Measurements from ENCODE around the gene ARHGAP4.

Gene ARHGAP4

GRCh38 chrX:153884590-153884989 is 41.5 kb downstream of the ARHGAP4 start:
- no peak for DNase-seq (ENCODE audit: low read depth in 1 of 2, low spot score in 1 of 2)
- H3K27me3 ChIP-seq (ENCODE audit: insufficient read depth, poor library complexity, severe bottlenecking) = peaks cover 18% of the 10 kb centered on the region
- no peak overlapping the region for H3K27ac ChIP-seq (replicated peaks)
- H3K4me3 ChIP-seq (replicated peaks; ENCODE audit: insufficient read depth, low read length) = no peak overlapping the region
- TF ChIP-seq POLR2AphosphoS5 (IDR thresholded peaks at IDR 0.05; ENCODE audit: low read depth) (no peak), REST (IDR thresholded peaks at IDR 0.05; ENCODE audit: insufficient replicate concordance, low read depth) (no peak), SPI1 (IDR thresholded peaks at IDR 0.05; ENCODE audit: borderline replicate concordance, low read depth) (no peak), CTCF (IDR thresholded peaks at IDR 0.05; ENCODE audit: insufficient read depth, low read length) (no peak)

GRCh38 chrX:153884136-153884535 is 41.9 kb downstream of the ARHGAP4 start:
- Histone ChIP-seq H3K27ac (replicated peaks) (no peak overlapping the region), H3K27me3 (ENCODE audit: insufficient read depth, poor library complexity, severe bottlenecking) (peaks cover 18% of the 10 kb centered on the region), H3K4me3 (replicated peaks; ENCODE audit: insufficient read depth, low read length) (no peak overlapping the region)
- TF ChIP-seq POLR2AphosphoS5 (IDR thresholded peaks at IDR 0.05; ENCODE audit: low read depth) (no peak), GABPA (IDR thresholded peaks at IDR 0.05; ENCODE audit: low read depth) (no peak), REST (IDR thresholded peaks at IDR 0.05; ENCODE audit: insufficient replicate concordance, low read depth) (no peak)
- no peak for DNase-seq (ENCODE audit: low read depth in 1 of 2, low spot score in 1 of 2)

- Histone ChIP-seq H3K27me3 (ENCODE audit: insufficient read depth, poor library complexity, severe bottlenecking) (peaks cover 18% of the 10 kb centered on the region), H3K27ac (replicated peaks) (no peak overlapping the region), H3K4me3 (replicated peaks; ENCODE audit: insufficient read depth, low read length) (no peak overlapping the region)
- TF ChIP-seq SPI1 (IDR thresholded peaks at IDR 0.05; ENCODE audit: borderline replicate concordance, low read depth) = no peak
- TF ChIP-seq CTCF (IDR thresholded peaks at IDR 0.05; ENCODE audit: insufficient read depth, low read length) = no peak
- TF ChIP-seq POLR2AphosphoS5 (IDR thresholded peaks at IDR 0.05; ENCODE audit: low read depth) = no peak
- DNase-seq (ENCODE audit: low read depth in 1 of 2, low spot score in 1 of 2) = no peak
Measured at GRCh38 chrX:153883163-153883843, 42.8 kb downstream of the ARHGAP4 start.

- Histone ChIP-seq H3K27ac (replicated peaks) (no peak overlapping the region), H3K4me3 (replicated peaks; ENCODE audit: insufficient read depth, low read length) (no peak overlapping the region), H3K27me3 (ENCODE audit: insufficient read depth, poor library complexity, severe bottlenecking) (peaks cover 17% of the 10 kb centered on the region)
- no peak for TF ChIP-seq CTCF (IDR thresholded peaks at IDR 0.05; ENCODE audit: insufficient read depth, low read length)
- no peak for TF ChIP-seq POLR2AphosphoS5 (IDR thresholded peaks at IDR 0.05; ENCODE audit: low read depth)
- no peak for TF ChIP-seq SPI1 (IDR thresholded peaks at IDR 0.05; ENCODE audit: borderline replicate concordance, low read depth)
- TF ChIP-seq GABPA (IDR thresholded peaks at IDR 0.05; ENCODE audit: low read depth) = no peak
- TF ChIP-seq REST (IDR thresholded peaks at IDR 0.05; ENCODE audit: insufficient replicate concordance, low read depth) = no peak
- DNase-seq (ENCODE audit: low read depth in 1 of 2, low spot score in 1 of 2) = no peak
Measured at GRCh38 chrX:153882557-153882956, 43.5 kb downstream of the ARHGAP4 start.
